ENCODE results near the gene GGN.
A peak's percentile ranks its signal among the peaks of the same experiment; 100 is the strongest.
"Not testable (repeated sequence)": the region's sequence is repeated elsewhere in the genome, so short reads cannot be mapped to it uniquely, and the experiment has no call there.

GGN gene

DNA sequence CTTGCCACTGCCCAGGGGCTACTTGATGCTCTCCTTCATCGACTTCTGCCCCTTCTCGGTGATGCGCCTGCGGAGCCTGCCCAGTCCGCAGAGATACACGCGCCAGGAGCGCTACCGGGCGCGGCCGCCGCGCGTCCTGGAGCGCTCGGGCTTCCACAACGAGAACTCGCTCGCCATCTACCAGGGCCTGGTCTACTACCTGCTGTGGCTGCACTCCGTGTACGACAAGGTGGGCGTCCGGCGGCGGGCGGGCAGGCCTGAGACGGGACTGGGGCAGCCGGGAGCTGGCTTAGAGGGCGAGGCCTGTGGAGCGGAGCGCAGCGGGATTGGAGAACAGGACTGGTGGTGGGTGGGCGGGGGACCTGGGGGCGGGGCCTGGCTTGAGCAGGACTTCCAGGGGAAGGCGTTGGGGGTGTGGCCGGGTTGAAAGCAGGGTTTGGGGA, 26.2 kb downstream of the GGN start:
- peak; percentile 77 for DNase-seq (ENCODE audit: low spot score)

DNA sequence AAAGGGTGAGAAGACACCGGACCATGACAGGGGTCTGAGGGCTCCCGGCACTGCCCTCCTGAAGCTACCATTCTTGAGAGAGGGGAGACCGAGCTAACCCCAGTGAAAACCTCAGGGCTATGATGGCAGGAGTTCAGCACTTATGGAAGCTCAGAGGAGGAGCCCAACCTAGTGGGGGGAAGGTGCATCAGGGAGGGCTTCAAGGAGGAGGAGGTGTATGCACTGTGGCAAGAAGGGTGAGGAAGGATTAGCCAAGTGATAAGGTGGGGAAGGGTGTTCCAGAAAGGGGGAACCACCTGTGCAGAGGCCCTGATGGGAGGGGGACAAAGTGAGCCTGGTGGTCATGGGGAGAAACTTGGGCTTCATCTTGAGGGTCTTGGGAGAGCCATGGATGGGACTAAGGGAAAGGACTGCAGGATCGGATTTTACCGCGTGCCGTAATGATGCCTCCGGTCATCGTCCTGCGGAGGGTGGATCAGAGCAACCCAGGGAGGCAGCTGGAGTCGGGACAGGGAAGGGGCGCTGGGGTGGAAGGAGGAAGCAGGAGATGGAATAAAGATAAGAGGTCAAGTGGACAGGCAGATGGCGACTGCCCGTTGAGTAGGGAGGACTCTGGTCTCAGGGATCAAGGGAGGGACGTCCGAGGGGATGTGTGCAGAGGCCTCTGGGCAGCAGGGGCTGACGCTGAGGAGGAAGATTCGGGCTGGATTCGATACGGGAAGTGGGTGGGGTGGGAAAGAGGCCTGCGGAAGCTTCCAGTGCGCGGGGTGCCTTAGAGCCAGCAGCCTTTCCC, 26.8 kb downstream of the GGN start:
- no peak for DNase-seq (ENCODE audit: low spot score)

DNA sequence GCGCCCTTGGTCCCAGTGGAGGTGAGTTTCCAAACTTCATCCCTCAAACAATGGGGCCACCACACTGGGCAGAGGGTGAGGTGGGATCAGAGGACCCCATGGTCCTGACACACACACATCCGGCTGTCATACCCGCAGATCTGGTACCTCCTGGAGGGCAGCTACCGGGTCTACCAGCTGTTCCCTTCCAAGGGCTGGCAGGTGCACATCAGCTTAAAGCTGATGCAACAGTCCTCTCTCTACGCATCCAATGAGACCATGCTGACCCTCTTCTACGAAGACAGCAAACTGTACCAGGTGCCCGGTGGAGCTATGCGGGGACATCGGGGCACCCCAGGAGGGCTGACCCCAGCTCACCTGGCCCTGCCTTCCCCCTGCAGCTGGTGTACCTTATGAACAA, 27.5 kb downstream of the GGN start:
- no peak for DNase-seq (ENCODE audit: low spot score)

DNA sequence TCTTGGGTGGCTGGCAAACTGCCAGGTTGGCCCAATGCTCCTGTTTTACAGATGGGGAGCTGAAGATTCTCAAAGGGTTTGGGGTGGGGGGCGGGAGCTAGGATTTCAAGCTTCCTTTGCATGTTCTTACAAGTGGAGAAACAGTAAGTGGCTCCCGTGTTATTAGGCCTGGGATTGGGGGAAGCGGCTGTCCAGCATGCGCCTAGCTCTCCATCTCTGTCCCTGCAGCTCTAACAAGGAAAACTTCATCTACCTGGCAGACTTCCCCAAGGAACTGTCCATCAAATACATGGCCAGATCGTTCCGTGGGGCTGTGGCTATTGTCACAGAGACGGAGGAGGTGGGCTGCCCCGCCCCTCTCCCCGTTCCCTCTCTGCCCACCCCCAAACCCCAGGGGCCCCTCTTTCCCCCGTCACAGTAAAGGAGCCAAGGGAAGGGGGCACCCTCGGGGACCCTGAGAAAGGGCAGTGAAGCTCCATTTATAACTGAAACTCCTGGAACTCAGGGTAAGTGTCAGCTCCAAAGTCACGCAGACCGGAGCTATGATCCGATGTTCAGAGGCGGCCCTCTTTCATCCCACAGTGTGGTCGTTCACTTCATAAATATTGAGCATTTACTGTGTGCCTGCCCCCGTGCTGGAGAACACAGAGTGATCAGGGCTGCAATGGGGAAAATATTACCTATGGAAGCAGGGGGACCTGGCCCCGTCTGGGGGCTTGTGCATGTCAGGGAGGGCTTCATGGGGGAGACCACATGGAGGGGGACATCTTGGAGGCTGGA, 28.4 kb downstream of the GGN start:
- DNase-seq (ENCODE audit: low spot score) = no peak

DNA sequence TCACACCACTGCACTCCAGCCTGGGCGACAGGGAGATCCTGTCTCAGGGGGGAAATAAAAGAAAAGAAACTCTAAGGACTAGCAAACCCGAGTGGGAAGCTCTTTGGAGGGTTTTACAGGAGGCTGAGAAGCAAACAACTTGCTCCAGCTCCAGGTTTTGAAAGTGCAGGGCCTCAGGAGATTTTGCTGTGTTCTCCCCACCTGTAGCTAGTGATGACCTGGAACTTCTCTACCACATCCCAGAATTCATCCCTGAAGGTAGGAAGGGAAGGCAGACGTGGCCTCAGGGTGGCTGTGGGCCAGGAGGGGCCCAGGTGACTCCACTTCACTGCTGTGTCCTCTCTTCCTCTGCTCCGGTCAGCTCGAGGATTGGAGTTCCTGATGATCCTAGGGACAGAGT, 29.8 kb downstream of the GGN start:
- no peak for DNase-seq (ENCODE audit: low spot score)

DNA sequence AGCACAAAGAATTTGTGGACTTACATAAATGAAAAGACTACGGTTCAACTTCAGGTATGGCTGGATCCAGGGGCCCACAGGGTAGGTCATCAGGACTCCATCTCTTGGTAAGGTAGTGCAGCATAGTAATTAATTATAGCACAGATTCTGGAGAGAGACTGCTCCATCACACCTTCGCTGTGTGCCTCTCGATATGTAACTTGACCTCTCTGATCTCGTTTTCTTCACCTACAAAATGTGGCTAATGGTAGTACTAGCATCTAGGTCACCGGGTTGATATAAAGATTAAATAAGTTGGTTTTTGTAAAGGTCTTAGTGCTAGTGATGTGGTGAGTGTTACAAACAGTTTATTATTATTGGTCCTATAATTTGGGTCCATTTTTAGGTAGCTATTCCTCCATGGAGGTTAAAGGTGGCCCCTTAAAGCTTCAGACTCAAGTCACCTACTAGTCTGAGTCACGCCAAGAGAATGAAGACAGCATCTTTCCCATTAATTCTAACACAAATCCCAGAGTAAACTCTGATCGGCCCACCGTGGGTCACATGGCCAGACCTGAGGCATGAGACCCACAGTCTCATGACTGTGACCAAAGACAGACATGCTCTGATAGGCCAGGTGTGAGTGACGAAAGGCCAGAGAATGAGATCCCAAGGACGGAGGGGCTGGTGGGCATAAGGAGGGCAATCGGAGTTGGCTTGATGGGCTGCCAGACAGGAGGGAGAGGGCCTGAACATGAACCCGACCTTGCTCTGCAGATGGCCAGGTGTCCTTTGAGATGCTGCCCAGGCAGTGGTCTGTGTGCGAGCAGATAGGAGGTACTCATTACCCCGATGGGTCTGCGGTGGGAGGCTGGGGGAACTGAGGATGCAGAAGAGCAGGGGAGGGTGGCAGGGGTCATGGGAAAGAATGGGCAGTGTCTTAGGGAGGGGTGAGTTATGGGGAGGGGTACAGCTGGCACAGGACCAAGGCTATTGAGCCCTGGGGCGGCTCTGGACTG, 31.8 kb downstream of the GGN start:
- DNase-seq (ENCODE audit: low spot score) = no peak

DNA sequence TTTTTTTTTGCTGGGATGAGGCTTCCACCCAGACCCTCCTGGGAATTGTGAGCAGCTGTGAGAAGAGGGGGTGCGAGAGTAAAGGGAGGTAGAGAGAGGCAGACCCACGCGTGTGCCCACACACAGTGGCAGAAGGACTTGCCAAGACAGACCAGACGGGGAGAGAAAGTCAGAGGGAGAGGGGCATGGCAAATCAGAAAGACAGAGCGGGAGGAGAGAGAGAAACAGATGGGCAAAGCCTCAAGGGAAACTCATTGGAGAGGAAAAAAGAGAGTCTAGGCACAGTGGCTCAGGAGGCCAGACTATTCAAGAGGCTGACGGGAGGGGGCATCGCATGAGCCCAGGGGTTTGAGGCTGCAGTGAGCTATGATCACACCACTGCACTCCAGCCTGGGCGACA, 35.2 kb downstream of the GGN start:
- no peak for DNase-seq (ENCODE audit: low spot score)

DNA sequence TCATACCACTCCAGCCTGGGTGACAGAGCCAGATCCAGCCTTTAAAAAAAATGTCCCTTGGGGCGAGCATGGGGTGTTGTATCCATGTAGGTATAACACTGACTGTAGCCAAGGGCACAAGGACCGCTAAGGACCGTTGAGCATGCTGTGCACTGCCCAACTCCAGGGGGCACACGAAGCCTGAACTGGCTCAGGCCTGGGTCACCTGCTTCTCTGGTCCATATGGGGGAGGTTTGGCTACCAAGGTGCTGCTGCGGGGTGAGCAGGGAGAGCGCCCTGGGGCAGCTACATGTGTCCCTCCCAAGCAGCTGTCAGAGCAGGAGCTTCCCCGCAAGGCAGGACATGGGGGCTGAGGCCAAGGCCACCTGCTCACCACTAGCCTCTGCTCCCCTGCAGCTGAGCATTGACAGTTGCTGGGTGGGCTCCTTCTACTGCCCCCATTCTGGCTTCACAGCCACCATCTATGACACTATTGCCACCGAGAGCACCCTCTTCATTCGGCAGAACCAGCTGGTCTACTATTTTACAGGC, 35.9 kb downstream of the GGN start:
- no peak for DNase-seq (ENCODE audit: low spot score)

DNA sequence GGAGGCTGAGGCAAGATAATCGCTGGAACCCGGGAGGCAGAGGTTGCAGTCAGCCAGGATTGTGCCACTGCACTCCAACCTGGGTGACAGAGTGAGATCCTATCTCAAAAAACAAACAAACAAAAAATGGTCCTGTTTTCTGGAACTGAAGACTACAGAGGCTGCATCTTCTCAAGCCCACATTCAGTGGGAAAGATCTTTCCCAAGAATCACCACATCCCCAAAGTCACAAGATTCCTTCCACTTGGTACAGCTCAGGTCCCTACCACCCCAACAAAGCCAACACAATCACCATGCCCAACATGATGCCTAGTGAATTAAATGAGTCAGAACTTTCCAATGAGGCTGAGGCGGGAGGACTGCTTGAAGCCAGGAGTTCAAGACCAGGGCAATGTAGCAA, 37.0 kb downstream of the GGN start:
- DNase-seq (ENCODE audit: low spot score) = no peak

DNA sequence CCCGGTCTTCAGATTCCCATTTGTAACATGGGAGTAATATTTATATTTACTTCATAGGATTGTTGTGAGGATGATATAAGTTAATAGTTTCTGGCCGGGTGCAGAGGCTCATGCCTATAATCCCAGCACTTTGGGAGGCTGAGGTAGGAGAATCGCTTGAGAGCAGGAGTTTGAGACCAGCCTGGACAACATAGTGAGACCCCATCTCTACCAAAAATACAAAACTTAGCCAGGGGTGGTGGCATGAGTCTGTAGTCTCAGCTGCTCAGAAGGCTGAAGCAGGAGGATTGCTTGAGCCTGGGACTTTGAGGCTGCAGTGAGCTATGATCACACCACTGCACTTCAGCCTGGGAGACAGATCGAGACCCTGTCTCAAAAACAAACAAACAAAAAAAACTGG, 41.0 kb downstream of the GGN start:
- DNase-seq (ENCODE audit: low spot score) = no peak

DNA sequence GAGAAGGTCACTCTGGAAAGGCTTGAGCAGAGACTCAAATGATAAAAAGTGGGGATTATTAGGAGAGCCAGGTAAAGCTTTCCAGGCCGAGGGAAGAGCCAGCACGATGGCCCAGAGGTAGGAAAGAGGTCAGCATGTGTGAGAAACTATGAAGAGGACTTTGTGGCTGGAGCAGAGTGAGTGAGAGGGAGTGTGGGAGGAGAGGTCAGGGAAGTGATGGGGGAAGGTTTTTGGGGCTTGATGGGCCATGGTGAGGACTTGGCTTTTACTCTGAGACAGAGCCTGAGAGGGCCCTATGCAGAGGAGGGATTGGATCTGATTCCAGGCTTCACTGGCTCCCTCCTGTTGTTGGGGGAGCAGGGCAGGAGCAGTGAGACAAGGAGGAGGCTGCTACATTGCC, 46.9 kb downstream of the GGN start:
- DNase-seq (ENCODE audit: low spot score) = no peak

DNA sequence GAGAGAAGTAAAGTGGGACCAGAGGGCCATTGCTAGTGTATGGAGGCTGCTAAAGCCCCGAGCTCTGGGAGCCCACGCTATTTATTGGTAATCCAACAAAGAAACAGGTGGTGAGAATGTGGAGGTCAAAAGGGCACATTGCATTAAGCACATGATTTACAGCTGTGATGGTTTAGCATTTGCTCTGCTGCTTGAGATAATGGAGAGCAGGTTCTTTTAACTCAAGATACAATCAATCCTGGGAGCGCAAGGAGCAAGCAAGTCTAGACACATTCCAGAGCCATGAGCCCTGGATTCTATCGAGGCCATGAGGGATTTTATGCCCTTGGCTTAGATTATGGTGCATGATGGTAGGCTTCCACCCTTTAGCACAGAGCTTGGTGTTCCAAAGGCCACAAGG, 48.8 kb downstream of the GGN start:
- not testable (repeated sequence) for DNase-seq (ENCODE audit: low spot score)

DNA sequence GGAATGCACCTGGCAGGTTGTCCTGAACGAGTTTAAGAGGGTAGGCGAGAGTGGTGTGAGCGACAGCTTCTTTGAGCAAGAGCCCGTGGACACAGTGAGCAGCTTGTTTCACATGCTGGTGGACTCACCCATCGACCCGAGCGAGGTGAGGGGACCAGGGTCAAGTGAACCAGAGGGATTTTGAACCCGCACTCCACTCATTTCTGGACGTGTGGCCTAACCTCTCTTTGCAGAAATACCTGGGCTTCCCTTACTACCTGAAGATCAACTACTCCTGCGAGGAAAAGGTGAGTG, 50.5 kb downstream of the GGN start:
- no peak for DNase-seq (ENCODE audit: low spot score)

DNA sequence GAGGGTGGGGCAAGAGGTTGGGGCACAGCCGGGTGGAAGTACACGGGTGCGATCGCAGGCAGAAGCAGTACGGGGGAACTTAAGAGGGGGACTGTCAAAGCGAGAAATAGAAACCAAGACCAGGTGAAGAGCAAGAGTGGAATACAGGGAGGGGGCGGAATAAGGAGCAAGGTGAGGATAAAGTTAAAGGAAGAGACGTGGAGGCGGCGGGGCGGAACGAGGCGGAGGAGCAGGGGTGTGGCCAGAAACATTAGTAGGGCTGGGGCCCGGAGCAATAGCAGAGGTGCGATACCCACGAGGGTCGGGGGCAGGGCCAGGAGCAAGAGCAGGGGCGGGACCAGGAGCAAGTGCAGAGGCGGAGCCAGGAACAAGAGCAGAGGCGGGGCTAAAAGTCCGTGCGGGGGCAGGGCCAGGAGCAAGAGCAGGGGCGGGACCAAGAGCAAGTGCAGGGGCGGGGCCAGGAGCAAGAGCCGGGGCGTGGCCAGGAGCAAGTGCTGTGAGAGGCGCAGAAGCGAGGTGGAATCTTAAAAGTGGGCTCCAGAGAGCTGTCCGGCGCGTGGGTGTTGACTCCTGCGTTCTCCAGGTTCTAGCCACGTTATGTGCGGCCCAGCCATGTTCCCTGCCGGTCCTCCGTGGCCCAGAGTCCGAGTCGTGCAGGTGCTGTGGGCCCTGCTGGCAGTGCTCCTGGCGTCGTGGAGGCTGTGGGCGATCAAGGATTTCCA, 51.0 kb downstream of the GGN start:
- DNase-seq (ENCODE audit: low spot score) = peak; percentile 96

DNA sequence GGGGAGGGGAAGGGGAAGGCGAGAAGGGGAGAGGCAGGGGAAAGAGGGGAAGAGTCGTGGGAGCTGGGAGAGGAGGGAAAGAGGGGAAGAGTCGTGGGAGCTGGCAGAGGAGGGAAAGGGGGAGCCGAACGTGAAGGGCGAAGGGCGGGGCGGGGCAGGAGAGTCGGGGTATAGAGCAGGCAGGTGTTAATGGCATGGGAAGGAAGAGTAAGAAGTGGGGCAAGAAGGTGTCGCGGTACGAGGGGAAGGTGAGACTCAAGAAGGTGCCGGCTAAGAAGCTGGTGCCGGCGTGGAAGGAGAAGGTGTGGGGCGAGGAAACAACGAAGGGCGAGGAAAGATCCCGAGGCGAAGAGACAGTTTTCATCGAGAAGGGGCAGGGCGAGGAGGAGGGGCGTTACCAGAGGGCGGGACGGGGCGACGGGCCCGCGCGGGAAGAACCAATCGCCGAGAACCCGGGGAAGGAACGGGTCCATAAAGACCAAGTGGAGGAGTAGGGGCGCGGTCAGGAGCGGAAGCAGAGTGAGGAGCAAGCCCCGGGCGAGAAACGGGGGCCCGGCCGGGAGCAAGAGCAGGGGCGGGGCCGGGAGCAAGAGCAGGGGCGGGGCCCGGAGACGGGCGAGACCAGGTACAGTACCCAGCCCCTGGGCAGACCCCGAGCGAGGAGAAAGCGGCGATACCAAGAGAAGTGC, 51.7 kb downstream of the GGN start:
- peak; percentile 97 for DNase-seq (ENCODE audit: low spot score)
